ENCODE data around the gene PRM2.

Gene PRM2

GRCh38 chr16:11314309-11314894, 38.1 kb upstream of the PRM2 start:
- H3K36me3 ChIP-seq (ENCODE audit: control insufficient read depth, insufficient read depth, low read length, severe bottlenecking): no peaks in the 10 kb centered on the region
- no peak overlapping the region for H3K9ac ChIP-seq (ENCODE audit: low read length)
- H3K4me3 ChIP-seq (ENCODE audit: low read length): no peak overlapping the region
- no peak for DNase-seq (ENCODE audit: low read depth)
- H3K4me1 ChIP-seq (ENCODE audit: control insufficient read depth, insufficient read depth, low read length): peaks cover 11% of the 10 kb centered on the region
- no peaks in the 10 kb centered on the region for H3K9me3 ChIP-seq (ENCODE audit: control insufficient read depth, low read length)
- H3K27me3 ChIP-seq (replicated peaks; ENCODE audit: control insufficient read depth, insufficient read depth, low read length): no peaks in the 10 kb centered on the region

- no peak for DNase-seq (ENCODE audit: low read depth)
- no peak overlapping the region for H3K9ac ChIP-seq (ENCODE audit: low read length)
- H3K27me3 ChIP-seq (replicated peaks; ENCODE audit: control insufficient read depth, insufficient read depth, low read length): no peaks in the 10 kb centered on the region
- no peaks in the 10 kb centered on the region for H3K9me3 ChIP-seq (ENCODE audit: control insufficient read depth, low read length)
- peaks cover 11% of the 10 kb centered on the region for H3K4me1 ChIP-seq (ENCODE audit: control insufficient read depth, insufficient read depth, low read length)
- no peak overlapping the region for H3K4me3 ChIP-seq (ENCODE audit: low read length)
- H3K36me3 ChIP-seq (ENCODE audit: control insufficient read depth, insufficient read depth, low read length, severe bottlenecking): no peaks in the 10 kb centered on the region
Measured at GRCh38 chr16:11313493-11314308, 37.4 kb upstream of the PRM2 start.

GRCh38 chr16:11312718-11313492, 36.6 kb upstream of the PRM2 start:
- no peaks in the 10 kb centered on the region for H3K9me3 ChIP-seq (ENCODE audit: control insufficient read depth, low read length)
- no peak overlapping the region for H3K4me3 ChIP-seq (ENCODE audit: low read length)
- peaks cover 11% of the 10 kb centered on the region for H3K4me1 ChIP-seq (ENCODE audit: control insufficient read depth, insufficient read depth, low read length)
- DNase-seq (ENCODE audit: low read depth): peak; percentile 78
- no peaks in the 10 kb centered on the region for H3K36me3 ChIP-seq (ENCODE audit: control insufficient read depth, insufficient read depth, low read length, severe bottlenecking)
- H3K9ac ChIP-seq (ENCODE audit: low read length): no peak overlapping the region
- no peaks in the 10 kb centered on the region for H3K27me3 ChIP-seq (replicated peaks; ENCODE audit: control insufficient read depth, insufficient read depth, low read length)

- Histone ChIP-seq H3K9ac (ENCODE audit: low read length) (no peak overlapping the region), H3K4me3 (ENCODE audit: low read length) (no peak overlapping the region), H3K36me3 (ENCODE audit: control insufficient read depth, insufficient read depth, low read length, severe bottlenecking) (no peaks in the 10 kb centered on the region), H3K4me1 (ENCODE audit: control insufficient read depth, insufficient read depth, low read length) (peaks cover 11% of the 10 kb centered on the region), H3K27me3 (replicated peaks; ENCODE audit: control insufficient read depth, insufficient read depth, low read length) (no peaks in the 10 kb centered on the region), H3K9me3 (ENCODE audit: control insufficient read depth, low read length) (no peaks in the 10 kb centered on the region)
- DNase-seq (ENCODE audit: low read depth): no peak
Measured at GRCh38 chr16:11310997-11311561, 34.8 kb upstream of the PRM2 start.

GRCh38 chr16:11310634-11310977, 34.3 kb upstream of the PRM2 start:
- Histone ChIP-seq H3K4me3 (ENCODE audit: low read length) (no peak overlapping the region), H3K9ac (ENCODE audit: low read length) (no peak overlapping the region), H3K9me3 (ENCODE audit: control insufficient read depth, low read length) (no peaks in the 10 kb centered on the region), H3K27me3 (replicated peaks; ENCODE audit: control insufficient read depth, insufficient read depth, low read length) (no peaks in the 10 kb centered on the region), H3K36me3 (ENCODE audit: control insufficient read depth, insufficient read depth, low read length, severe bottlenecking) (no peaks in the 10 kb centered on the region), H3K4me1 (ENCODE audit: control insufficient read depth, insufficient read depth, low read length) (peaks cover 11% of the 10 kb centered on the region)
- DNase-seq (ENCODE audit: low read depth): no peak

GRCh38 chr16:11309895-11310633, 33.8 kb upstream of the PRM2 start:
- Histone ChIP-seq H3K27me3 (replicated peaks; ENCODE audit: control insufficient read depth, insufficient read depth, low read length) (no peaks in the 10 kb centered on the region), H3K36me3 (ENCODE audit: control insufficient read depth, insufficient read depth, low read length, severe bottlenecking) (no peaks in the 10 kb centered on the region), H3K4me3 (ENCODE audit: low read length) (no peak overlapping the region), H3K4me1 (ENCODE audit: control insufficient read depth, insufficient read depth, low read length) (peaks cover 11% of the 10 kb centered on the region), H3K9ac (ENCODE audit: low read length) (no peak overlapping the region), H3K9me3 (ENCODE audit: control insufficient read depth, low read length) (no peaks in the 10 kb centered on the region)
- no peak for DNase-seq (ENCODE audit: low read depth)

- Histone ChIP-seq H3K4me3 (ENCODE audit: low read length) (no peak overlapping the region), H3K9me3 (ENCODE audit: control insufficient read depth, low read length) (no peaks in the 10 kb centered on the region), H3K27me3 (replicated peaks; ENCODE audit: control insufficient read depth, insufficient read depth, low read length) (no peaks in the 10 kb centered on the region), H3K4me1 (ENCODE audit: control insufficient read depth, insufficient read depth, low read length) (peaks cover 11% of the 10 kb centered on the region), H3K36me3 (ENCODE audit: control insufficient read depth, insufficient read depth, low read length, severe bottlenecking) (no peaks in the 10 kb centered on the region), H3K9ac (ENCODE audit: low read length) (no peak overlapping the region)
- DNase-seq (ENCODE audit: low read depth): no peak
Measured at GRCh38 chr16:11308493-11309283, 32.4 kb upstream of the PRM2 start.

- DNase-seq (ENCODE audit: low read depth): no peak
- H3K9ac ChIP-seq (ENCODE audit: low read length): no peak overlapping the region
- no peaks in the 10 kb centered on the region for H3K9me3 ChIP-seq (ENCODE audit: control insufficient read depth, low read length)
- H3K4me3 ChIP-seq (ENCODE audit: low read length): no peak overlapping the region
- no peaks in the 10 kb centered on the region for H3K36me3 ChIP-seq (ENCODE audit: control insufficient read depth, insufficient read depth, low read length, severe bottlenecking)
- no peaks in the 10 kb centered on the region for H3K27me3 ChIP-seq (replicated peaks; ENCODE audit: control insufficient read depth, insufficient read depth, low read length)
- peaks cover 7% of the 10 kb centered on the region for H3K4me1 ChIP-seq (ENCODE audit: control insufficient read depth, insufficient read depth, low read length)
Measured at GRCh38 chr16:11307639-11308492, 31.6 kb upstream of the PRM2 start.

- H3K4me3 ChIP-seq (ENCODE audit: low read length): no peak overlapping the region
- H3K27me3 ChIP-seq (replicated peaks; ENCODE audit: control insufficient read depth, insufficient read depth, low read length): no peaks in the 10 kb centered on the region
- peaks cover 6% of the 10 kb centered on the region for H3K4me1 ChIP-seq (ENCODE audit: control insufficient read depth, insufficient read depth, low read length)
- H3K9ac ChIP-seq (ENCODE audit: low read length): no peak overlapping the region
- DNase-seq (ENCODE audit: low read depth): no peak
- no peaks in the 10 kb centered on the region for H3K9me3 ChIP-seq (ENCODE audit: control insufficient read depth, low read length)
- H3K36me3 ChIP-seq (ENCODE audit: control insufficient read depth, insufficient read depth, low read length, severe bottlenecking): no peaks in the 10 kb centered on the region
Measured at GRCh38 chr16:11306997-11307638, 30.8 kb upstream of the PRM2 start.
